ENCODE data around the gene COX7B2. TPM values are rescaled to one million over a fixed set of nuclear protein-coding genes. Genes with fewer than 3 reads are reported as not detected.

COX7B2 gene
- total and polyA plus RNA-seq, 10 of the 15 experiments (the other 5 are each of a cell fraction or from before 2014, with no cell fraction given), result not detected

DNA sequence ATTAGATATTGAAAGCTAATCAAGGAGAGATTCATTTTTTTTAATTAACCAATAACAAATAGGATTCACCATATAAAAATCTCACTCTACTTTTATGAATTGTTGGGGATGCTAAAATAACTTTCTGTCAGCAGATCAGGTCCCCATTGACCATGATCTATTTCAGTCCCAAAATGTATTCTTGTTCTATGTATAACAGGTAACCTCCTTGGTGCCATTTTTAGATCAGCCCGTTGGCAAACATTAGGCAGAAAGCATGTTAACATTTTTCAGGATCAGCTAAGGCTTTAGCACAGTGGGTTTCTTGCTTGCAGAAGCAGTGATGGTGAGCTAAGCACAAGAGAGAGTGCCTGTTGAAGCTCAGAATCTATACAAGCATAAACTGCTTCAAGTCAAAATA is 40.8 kb upstream of the COX7B2 start (continued):
- TF ChIP-seq MEF2A (IDR thresholded peaks at IDR 0.05; ENCODE audit: insufficient read depth, low read depth, low read length) (no peak), NR2C2 (IDR thresholded peaks at IDR 0.05; ENCODE audit: borderline replicate concordance, control insufficient read depth, insufficient read length, low read depth) (no peak), CHD1 (IDR thresholded peaks at IDR 0.05; ENCODE audit: low read depth, low read length) (no peak), TBL1XR1 (IDR thresholded peaks at IDR 0.05; ENCODE audit: low read depth, low read length) (no peak), KLF5 (IDR thresholded peaks at IDR 0.05; ENCODE audit: partially characterized antibody) (no peak), TCF7 (IDR thresholded peaks at IDR 0.05; ENCODE audit: borderline replicate concordance) (no peak), MTA3 (IDR thresholded peaks at IDR 0.05; ENCODE audit: borderline replicate concordance, low read length) (no peak), EED (IDR thresholded peaks at IDR 0.05; ENCODE audit: low read depth) (no peak)
- TF ChIP-seq, protein P1, sequence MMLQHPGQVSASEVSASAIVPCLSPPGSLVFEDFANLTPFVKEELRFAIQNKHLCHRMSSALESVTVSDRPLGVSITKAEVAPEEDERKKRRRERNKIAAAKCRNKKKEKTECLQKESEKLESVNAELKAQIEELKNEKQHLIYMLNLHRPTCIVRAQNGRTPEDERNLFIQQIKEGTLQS (IDR thresholded peaks at IDR 0.05; ENCODE audit: borderline replicate concordance, extremely low read depth, low read depth, low read length), result no peak
- TF ChIP-seq, protein P2, sequence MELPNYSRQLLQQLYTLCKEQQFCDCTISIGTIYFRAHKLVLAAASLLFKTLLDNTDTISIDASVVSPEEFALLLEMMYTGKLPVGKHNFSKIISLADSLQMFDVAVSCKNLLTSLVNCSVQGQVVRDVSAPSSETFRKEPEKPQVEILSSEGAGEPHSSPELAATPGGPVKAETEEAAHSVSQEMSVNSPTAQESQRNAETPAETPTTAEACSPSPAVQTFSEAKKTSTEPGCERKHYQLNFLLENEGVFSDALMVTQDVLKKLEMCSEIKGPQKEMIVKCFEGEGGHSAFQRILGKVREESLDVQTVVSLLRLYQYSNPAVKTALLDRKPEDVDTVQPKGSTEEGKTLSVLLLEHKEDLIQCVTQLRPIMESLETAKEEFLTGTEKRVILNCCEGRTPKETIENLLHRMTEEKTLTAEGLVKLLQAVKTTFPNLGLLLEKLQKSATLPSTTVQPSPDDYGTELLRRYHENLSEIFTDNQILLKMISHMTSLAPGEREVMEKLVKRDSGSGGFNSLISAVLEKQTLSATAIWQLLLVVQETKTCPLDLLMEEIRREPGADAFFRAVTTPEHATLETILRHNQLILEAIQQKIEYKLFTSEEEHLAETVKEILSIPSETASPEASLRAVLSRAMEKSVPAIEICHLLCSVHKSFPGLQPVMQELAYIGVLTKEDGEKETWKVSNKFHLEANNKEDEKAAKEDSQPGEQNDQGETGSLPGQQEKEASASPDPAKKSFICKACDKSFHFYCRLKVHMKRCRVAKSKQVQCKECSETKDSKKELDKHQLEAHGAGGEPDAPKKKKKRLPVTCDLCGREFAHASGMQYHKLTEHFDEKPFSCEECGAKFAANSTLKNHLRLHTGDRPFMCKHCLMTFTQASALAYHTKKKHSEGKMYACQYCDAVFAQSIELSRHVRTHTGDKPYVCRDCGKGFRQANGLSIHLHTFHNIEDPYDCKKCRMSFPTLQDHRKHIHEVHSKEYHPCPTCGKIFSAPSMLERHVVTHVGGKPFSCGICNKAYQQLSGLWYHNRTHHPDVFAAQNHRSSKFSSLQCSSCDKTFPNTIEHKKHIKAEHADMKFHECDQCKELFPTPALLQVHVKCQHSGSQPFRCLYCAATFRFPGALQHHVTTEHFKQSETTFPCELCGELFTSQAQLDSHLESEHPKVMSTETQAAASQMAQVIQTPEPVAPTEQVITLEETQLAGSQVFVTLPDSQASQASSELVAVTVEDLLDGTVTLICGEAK (IDR thresholded peaks at IDR 0.05; ENCODE audit: borderline replicate concordance), result no peak
- TF ChIP-seq, protein P3, sequence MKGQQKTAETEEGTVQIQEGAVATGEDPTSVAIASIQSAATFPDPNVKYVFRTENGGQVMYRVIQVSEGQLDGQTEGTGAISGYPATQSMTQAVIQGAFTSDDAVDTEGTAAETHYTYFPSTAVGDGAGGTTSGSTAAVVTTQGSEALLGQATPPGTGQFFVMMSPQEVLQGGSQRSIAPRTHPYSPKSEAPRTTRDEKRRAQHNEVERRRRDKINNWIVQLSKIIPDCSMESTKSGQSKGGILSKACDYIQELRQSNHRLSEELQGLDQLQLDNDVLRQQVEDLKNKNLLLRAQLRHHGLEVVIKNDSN (IDR thresholded peaks at IDR 0.05; ENCODE audit: borderline replicate concordance, extremely low read length, insufficient read depth, low read depth, low read length), result no peak
